Tibial nerve (tissue), 4 donors: ENCODE results near the gene TPK1. TPM values are rescaled to one million over a fixed set of nuclear protein-coding genes. Genes with fewer than 3 reads are reported as not detected.

ENCODE experiments used
- DNase-seq, 2 donors: peaks; one replicate each; pipeline ENCODE4 v3.0.0-alpha.2; 2019; ENCODE audit warnings: low spot score in 2 of 2
- H3K27ac ChIP-seq, 4 donors: fragments of 200-600 bp; sonication (generic) in 3 of 4; one replicate each; pipeline ENCODE4 v1.5.1; 2017 to 2019; ENCODE audit warnings: mild to moderate bottlenecking in 1 of 4
- H3K27me3 ChIP-seq, 2 donors: fragments of 200-600 bp; sonication (generic) in 1 of 2; one replicate each; pipeline versions ENCODE4 v1.5.1 to v1.6.0; 2017 to 2019
- H3K36me3 ChIP-seq, 3 donors: fragments of 200-600 bp; sonication (generic); one replicate each; pipeline ENCODE4 v1.5.1; 2018 to 2019
- H3K4me1 ChIP-seq, 4 donors: fragments of 200-600 bp; sonication (generic) in 3 of 4; one replicate each; pipeline ENCODE4 v1.5.1; 2017 to 2019
- H3K4me3 ChIP-seq, 4 donors: fragments of 200-600 bp; sonication (generic) in 3 of 4; one replicate each; pipeline ENCODE4 v1.5.1; 2017 to 2019; ENCODE audit warnings: mild to moderate bottlenecking in 1 of 4, moderate library complexity in 1 of 4
- H3K9me3 ChIP-seq, 4 donors: fragments of 200-600 bp; sonication (generic) in 3 of 4; one replicate each; pipeline ENCODE4 v1.5.1; 2017 to 2019
- EP300 ChIP-seq, 2 donors: sonication (generic); formaldehyde crosslinking; IDR thresholded peaks; one replicate each; pipeline ENCODE4 v1.6.1; 2017; ENCODE audit warnings: antibody characterized with exemption in 2 of 2, mild to moderate bottlenecking in 1 of 2
- POLR2A ChIP-seq, 2 donors: fragments of 450-650 bp; IDR thresholded peaks; one replicate each; pipeline ENCODE4 v1.6.1; 2017; ENCODE audit warnings: antibody characterized with exemption in 2 of 2, mild to moderate bottlenecking in 2 of 2, moderate library complexity in 2 of 2
- WGBS, 2 donors: methylation state at CpG; one replicate each; pipeline ENCODE4 v1.1.5; 2018; 5-methylcytosine and 5-hydroxymethylcytosine counted together
- total RNA-seq, 4 donors: library from RNA; depleted of rRNA; stranded (reverse); fragments of >200 nt; gene quantifications; one replicate each; pipeline ENCODE4 v1.1.0, GENCODE V29; 2016
- TF ChIP-seq, protein P1 (sequence below), 5 experiments: fragments of 200-600 bp in 3 of 5; fragments of 450-650 bp in 2 of 5; sonication (generic) in 3 of 5; IDR thresholded peaks; one replicate each; pipeline ENCODE4 v1.5.1; 2016 to 2019; ENCODE audit warnings: antibody characterized with exemption in 5 of 5, mild to moderate bottlenecking in 3 of 5, moderate library complexity in 2 of 5

TPK1 gene
- total RNA-seq, 4 donors from 2014 or later, result 4.5 to 18.8 (median 8.3) TPM

DNA sequence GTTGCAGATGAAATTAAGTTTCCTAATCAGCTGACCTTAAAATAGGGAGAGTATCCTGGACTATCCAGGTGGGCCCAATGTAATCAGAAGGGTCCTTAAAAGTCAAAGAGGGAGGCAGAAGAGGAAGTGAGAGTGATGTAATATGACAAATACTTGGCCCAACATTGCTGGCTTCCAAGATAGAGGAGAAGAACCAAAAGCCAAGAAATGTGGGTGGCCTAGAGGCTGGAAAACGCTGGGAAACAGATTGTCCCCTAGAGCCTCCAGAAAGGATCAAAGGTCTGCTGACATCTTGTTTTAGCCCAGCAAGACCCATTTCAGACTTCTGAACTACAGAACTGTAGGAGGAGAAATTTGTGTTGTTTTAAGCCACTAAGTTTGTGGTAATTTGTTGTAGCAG lies 352.7 kb downstream of the TPK1 start:
- no peak overlapping the region for H3K27ac ChIP-seq
- no peak for TF ChIP-seq EP300 (IDR thresholded peaks at IDR 0.05)
- DNase-seq, result no peak
- no peaks in the 10 kb centered on the region for H3K36me3 ChIP-seq
- H3K4me3 ChIP-seq, result no peak overlapping the region
- no peaks in the 10 kb centered on the region for H3K4me1 ChIP-seq
- 18 to 29% methylated on average over 1 of the region's 1 CpG for WGBS, 2 donors
- H3K27me3 ChIP-seq, result no peaks in the 10 kb centered on the region
- H3K9me3 ChIP-seq, result no peaks in the 10 kb centered on the region

DNA sequence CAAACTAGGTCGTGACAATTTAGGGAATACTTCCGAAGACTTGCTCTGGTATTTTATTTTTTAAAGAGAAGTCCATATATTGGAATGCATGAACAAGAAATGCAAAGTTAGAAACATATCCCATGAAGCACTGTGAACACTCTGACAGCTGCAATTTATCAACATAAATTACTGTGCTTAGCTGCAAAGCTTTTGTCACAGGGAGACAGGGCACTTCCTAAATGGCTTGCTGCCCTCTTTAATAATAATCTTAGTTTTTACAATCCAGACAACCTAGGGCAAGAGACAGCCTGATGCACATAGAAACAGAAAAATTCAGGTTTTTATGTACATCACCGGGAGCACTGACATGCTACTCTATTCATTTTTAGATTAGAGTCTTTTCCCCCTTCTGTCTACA lies 354.0 kb downstream of the TPK1 start:
- no peak overlapping the region for H3K4me3 ChIP-seq
- DNase-seq, result no peak
- no peak overlapping the region for H3K27ac ChIP-seq
- no peaks in the 10 kb centered on the region for H3K9me3 ChIP-seq
- H3K36me3 ChIP-seq, result no peaks in the 10 kb centered on the region
- WGBS, 2 donors, result 66 to 67% methylated on average over 3 of the region's 3 CpGs
- TF ChIP-seq, protein P1, sequence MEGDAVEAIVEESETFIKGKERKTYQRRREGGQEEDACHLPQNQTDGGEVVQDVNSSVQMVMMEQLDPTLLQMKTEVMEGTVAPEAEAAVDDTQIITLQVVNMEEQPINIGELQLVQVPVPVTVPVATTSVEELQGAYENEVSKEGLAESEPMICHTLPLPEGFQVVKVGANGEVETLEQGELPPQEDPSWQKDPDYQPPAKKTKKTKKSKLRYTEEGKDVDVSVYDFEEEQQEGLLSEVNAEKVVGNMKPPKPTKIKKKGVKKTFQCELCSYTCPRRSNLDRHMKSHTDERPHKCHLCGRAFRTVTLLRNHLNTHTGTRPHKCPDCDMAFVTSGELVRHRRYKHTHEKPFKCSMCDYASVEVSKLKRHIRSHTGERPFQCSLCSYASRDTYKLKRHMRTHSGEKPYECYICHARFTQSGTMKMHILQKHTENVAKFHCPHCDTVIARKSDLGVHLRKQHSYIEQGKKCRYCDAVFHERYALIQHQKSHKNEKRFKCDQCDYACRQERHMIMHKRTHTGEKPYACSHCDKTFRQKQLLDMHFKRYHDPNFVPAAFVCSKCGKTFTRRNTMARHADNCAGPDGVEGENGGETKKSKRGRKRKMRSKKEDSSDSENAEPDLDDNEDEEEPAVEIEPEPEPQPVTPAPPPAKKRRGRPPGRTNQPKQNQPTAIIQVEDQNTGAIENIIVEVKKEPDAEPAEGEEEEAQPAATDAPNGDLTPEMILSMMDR (IDR thresholded peaks at IDR 0.05), result no peak
- no peak for TF ChIP-seq EP300 (IDR thresholded peaks at IDR 0.05)
- TF ChIP-seq POLR2A (IDR thresholded peaks at IDR 0.05), result no peak
- H3K27me3 ChIP-seq, result no peaks in the 10 kb centered on the region
- no peaks in the 10 kb centered on the region for H3K4me1 ChIP-seq

DNA sequence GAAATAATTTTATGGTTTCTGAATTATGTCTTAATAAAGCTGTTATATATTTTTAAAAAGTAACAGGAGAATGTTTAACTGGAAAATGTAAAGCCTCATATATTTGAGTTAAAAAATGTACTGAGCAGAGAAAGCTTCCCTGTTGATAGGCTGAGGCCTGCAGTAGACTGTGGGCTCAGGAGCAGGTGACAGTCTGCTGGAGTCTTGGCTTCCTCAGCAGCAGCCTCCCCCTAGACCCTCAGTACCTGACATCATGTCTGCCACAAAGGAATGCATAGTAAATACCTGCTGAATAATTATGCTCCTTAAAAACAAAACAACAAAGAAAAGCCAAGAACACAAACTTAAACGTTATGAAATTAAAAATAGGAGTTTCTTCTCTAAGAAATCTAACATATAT lies 358.5 kb downstream of the TPK1 start:
- Histone ChIP-seq H3K4me3 (no peak overlapping the region), H3K27ac (no peak overlapping the region), H3K36me3 (no peaks in the 10 kb centered on the region), H3K9me3 (no peaks in the 10 kb centered on the region), H3K27me3 (no peaks in the 10 kb centered on the region), H3K4me1 (no peaks in the 10 kb centered on the region)
- DNase-seq, result no peak
- 58% methylated on average over 1 of the region's 1 CpG for WGBS, 2 donors
- TF ChIP-seq, protein P1 (IDR thresholded peaks at IDR 0.05), result no peak
- TF ChIP-seq POLR2A (IDR thresholded peaks at IDR 0.05), result no peak

DNA sequence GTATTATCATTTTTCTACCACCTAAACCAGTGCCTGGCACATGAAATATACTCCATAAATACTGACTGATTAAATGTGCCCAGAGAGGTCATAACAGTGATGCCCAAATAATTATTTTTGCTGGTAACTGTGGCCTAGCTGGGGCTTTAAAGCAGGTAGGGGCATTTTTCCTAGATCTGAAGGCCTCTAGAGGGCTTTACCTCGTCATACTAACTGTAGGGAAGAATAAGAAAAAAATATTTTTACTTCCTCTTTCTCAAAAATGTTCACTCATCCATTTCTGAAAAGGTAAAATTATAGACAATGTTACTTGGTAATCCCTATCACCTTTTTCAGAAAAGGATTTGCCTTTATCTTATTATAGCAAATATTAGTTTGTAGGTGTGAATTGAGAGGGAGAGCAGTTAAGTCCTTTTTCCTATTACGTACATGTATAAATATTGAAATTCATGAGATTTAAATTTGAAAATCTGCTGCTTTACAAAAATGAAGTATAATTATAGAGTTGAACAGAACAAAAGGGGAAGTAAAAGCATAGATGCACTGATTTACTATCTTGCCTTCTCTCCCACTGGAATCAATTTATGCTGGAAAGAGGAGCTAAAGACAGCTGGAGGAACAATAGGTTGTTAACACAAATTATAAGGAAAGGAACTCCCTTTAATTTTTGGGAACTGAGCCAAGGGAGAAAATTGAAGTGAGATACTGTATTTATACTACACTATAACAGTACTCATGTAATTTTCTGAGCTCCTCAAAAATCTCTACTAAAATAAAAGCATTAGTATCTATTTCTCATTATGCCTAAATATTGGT lies 360.8 kb downstream of the TPK1 start:
- Histone ChIP-seq H3K9me3 (no peaks in the 10 kb centered on the region), H3K27ac (no peak overlapping the region), H3K27me3 (no peaks in the 10 kb centered on the region), H3K36me3 (no peaks in the 10 kb centered on the region), H3K4me3 (no peak overlapping the region), H3K4me1 (no peaks in the 10 kb centered on the region)
- no peak for DNase-seq
- TF ChIP-seq, protein P1 (IDR thresholded peaks at IDR 0.05), result no peak
- no peak for TF ChIP-seq EP300 (IDR thresholded peaks at IDR 0.05)
- no peak for TF ChIP-seq POLR2A (IDR thresholded peaks at IDR 0.05)
- WGBS, 2 donors, result 69 to 83% methylated on average over 2 of the region's 2 CpGs

DNA sequence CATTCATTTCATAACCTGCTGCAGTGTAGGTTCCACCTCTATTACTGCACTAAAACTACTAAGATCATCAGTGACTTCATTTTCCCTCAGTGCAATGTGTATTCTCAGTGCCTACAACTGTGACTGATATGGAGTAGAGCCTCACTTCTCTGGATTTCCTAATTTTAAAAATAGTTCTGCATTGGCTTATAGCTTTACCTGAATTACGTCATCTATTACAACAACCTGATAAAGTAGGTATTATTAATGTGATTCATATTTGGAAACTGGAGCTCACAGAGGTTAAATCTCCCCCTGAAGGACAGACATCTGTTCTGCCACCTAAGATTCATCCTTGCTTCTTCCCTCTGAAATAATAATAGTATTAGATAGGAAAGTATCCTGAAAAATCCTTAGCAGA lies 361.5 kb downstream of the TPK1 start:
- TF ChIP-seq EP300 (IDR thresholded peaks at IDR 0.05) (no peak), POLR2A (IDR thresholded peaks at IDR 0.05) (no peak)
- TF ChIP-seq, protein P1 (IDR thresholded peaks at IDR 0.05), result no peak

More for the DNA sequence above, 361.5 kb downstream of the TPK1 start:
- Histone ChIP-seq H3K4me3 (no peak overlapping the region), H3K9me3 (no peaks in the 10 kb centered on the region), H3K36me3 (no peaks in the 10 kb centered on the region), H3K27me3 (no peaks in the 10 kb centered on the region), H3K27ac (no peak overlapping the region), H3K4me1 (no peaks in the 10 kb centered on the region)
- 97% methylated on average over 1 of the region's 1 CpG for WGBS, 2 donors
- no peak for DNase-seq
